Urinary bladder (tissue), 4 donors: Measurements from ENCODE around the gene FGF16. TPM values are rescaled to one million over a fixed set of nuclear protein-coding genes. Genes with fewer than 3 reads are reported as not detected.

Source experiments
- DNase-seq: peaks from one replicate; pipeline ENCODE4 v3.0.0-alpha.2; 2015; ENCODE audit errors: extremely low spot score
- H3K27ac ChIP-seq: one replicate; pipeline ENCODE4 v1.5.1; 2013; ENCODE audit warnings: low read depth, mild to moderate bottlenecking, moderate library complexity
- H3K36me3 ChIP-seq: one replicate; pipeline ENCODE4 v1.6.1; 2013; ENCODE audit warnings: mild to moderate bottlenecking, moderate library complexity; ENCODE audit not compliant: insufficient read depth
- H3K4me1 ChIP-seq: one replicate; pipeline ENCODE4 v1.6.1; 2013; ENCODE audit warnings: mild to moderate bottlenecking, moderate library complexity; ENCODE audit not compliant: insufficient read depth
- H3K4me3 ChIP-seq: one replicate; pipeline ENCODE4 v1.5.1; 2013; ENCODE audit warnings: low read depth, low read length
- WGBS: extraction: QIAGEN DNeasy Blood & Tissue Kit; methylation state at CpG from one replicate; pipeline ENCODE4 v1.1.7; 2013; 5-methylcytosine and 5-hydroxymethylcytosine counted together
- polyA plus RNA-seq: library from polyadenylated mRNA; stranded (reverse); fragments of 200-250 nt; gene quantifications from one replicate; pipeline ENCODE4 v1.2.3, GENCODE V29; 2013
- total RNA-seq: library from RNA; depleted of rRNA; stranded (reverse); fragments of >200 nt; gene quantifications from one replicate; pipeline ENCODE4 v1.2.3, GENCODE V29; 2014
- donor health status: healthy with polysubstance abuse.
- donor health status: healthy.

FGF16 gene
- total and polyA plus RNA-seq, 2 donors, result 0.42 to 0.69 TPM

DNA sequence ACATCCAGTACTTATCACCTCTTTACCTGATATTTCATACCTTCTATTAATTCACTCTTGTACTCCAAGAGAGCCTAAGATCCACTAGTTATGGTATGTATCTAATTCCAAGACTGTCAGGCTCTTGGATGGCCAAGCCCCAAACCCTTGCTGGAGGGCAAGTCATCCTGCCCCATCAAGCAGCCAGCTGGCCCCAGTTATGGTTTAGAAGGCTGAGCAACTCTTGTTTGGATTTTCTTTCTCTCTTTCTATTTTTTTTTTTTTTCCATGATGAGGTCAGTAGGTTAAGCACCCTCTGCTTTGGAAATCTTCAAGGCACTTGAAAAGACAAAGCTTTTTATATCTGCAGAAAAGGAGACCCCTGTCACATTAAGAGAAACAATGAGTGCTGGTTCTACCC is 10.9 kb upstream of the FGF16 start:
- Histone ChIP-seq H3K4me3 (no peak overlapping the region), H3K27ac (no peak overlapping the region), H3K36me3 (no peaks in the 10 kb centered on the region), H3K4me1 (no peaks in the 10 kb centered on the region)
- no peak for DNase-seq

DNA sequence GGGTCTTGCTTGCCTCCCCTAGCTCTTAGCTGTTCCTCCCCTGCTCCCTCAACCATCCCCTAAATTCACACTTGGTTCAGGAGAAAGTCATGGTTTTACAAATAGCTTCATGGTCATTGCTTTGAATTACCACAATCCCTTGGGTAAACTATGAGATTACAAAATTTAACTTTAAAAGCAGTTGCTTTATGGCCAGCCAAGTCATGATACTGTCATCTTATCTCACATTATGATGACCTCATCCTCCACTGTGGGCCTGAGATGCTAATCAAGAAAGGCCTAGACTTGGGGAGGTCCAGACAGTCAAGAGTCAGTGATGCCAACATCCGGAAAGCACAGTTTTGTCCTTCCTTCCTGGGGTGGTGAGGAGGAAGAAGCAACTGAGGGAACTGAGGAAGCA is 10.5 kb upstream of the FGF16 start:
- WGBS, result 82% methylated on average over 1 of the region's 1 CpG
- no peaks in the 10 kb centered on the region for H3K4me1 ChIP-seq
- DNase-seq, result no peak
- H3K36me3 ChIP-seq, result no peaks in the 10 kb centered on the region
- H3K4me3 ChIP-seq, result no peak overlapping the region
- H3K27ac ChIP-seq, result no peak overlapping the region

DNA sequence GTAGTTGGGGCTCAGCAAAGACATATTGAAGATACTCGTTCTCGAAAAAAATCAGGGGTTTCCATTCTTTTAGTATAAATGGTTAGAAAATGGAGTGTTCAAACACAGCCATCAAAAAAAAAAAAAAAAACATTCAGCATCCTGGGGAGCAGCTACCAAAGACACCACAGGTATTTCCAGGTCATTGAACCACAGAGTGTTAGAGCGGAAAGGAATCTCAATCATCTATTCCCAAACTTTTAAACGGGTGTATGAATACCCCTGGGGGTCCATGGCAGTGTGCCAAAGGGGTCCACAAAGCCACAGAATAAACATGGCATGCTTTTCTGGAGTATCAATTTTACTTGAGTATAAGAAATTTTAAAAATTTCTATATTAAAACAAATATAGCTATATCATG is 6.9 kb upstream of the FGF16 start:
- Histone ChIP-seq H3K4me1 (no peaks in the 10 kb centered on the region), H3K36me3 (no peaks in the 10 kb centered on the region), H3K27ac (no peak overlapping the region), H3K4me3 (no peak overlapping the region)
- DNase-seq, result no peak
- 51% methylated on average over 4 of the region's 4 CpGs for WGBS

DNA sequence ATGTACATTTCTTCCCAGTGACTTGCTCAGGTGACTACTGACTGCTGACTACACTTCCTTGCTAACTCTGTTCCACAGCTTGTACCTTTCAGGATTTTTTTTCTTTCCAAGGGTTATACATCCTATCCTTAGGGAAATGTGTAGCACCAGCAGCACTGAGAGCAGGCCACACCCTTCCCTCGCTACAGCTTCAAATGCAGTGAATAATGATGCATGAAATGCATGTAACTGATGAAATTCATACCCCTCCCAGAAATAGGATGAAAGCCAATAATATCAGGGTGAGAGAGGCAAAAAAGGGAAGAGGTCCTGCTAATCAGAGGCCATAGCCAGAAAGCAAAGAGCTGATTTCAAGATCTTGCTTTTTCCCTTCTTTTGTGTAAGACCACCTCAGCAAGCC is 6.2 kb upstream of the FGF16 start:
- 91% methylated on average over 1 of the region's 1 CpG for WGBS
- no peak for DNase-seq

DNA sequence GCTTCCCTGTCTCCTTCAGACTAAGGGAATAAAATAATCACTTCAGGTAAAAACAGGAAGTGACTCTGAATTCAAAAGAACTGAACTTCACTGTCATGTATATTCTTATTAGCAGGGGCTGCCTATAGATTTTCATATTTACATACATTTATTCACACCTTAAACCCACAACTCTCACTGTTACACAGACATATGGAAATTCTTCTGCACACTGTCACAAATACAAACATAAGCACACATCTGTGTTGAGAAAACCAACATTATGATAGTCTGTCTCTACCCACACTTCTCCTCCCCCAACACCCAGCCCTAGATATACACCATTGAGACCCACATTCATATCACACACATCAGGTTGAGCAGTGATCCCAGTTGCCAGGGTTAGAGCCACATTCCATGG is 5.7 kb upstream of the FGF16 start:
- DNase-seq, result no peak
- no peaks in the 10 kb centered on the region for H3K36me3 ChIP-seq
- H3K4me3 ChIP-seq, result no peak overlapping the region
- no peaks in the 10 kb centered on the region for H3K4me1 ChIP-seq
- no peak overlapping the region for H3K27ac ChIP-seq

More for the DNA sequence above, 6.2 kb upstream of the FGF16 start:
- Histone ChIP-seq H3K36me3 (no peaks in the 10 kb centered on the region), H3K27ac (no peak overlapping the region), H3K4me1 (no peaks in the 10 kb centered on the region), H3K4me3 (no peak overlapping the region)

DNA sequence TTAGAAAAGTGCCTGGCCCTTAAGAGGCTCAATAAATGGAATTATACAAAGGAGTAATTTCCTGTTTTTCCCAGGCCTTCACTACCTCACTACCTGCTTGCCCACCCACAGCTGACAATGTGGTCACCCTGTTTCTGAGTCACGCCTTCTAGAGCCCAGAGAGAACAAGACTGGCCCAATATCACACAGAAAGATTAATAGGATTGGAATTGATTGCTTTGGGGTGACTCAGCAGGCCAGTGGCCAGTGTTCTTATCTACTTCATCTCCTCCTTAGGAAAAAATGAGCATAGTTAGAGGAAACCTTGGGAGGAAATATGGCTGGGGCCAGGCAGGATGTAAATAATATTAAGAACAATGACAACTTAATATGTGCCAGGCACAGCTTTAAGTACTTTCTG is 4.5 kb upstream of the FGF16 start:
- DNase-seq, result no peak
- 64% methylated on average over 1 of the region's 1 CpG for WGBS

DNA sequence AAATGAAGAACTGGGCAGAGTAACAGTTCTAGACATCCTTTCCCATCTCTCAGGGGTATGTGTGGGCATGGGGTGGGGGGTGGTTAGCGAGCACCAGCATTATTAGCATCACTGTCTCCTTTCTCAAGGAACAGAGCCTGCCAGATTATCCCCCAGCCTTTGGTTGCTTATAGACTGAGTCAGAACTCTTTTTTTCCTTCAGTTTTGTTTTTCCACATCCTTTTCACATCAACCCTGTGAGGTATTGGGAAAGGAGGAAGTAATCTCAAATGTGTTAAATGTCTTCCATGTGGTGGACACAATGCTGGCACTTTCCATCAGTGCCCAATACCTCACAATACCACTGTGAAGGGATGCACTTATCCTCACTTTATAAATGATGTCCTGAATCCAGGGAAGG is 3.1 kb upstream of the FGF16 start:
- 81% methylated on average over 1 of the region's 1 CpG for WGBS
- no peak overlapping the region for H3K27ac ChIP-seq
- no peak for DNase-seq
- no peak overlapping the region for H3K4me3 ChIP-seq
- no peaks in the 10 kb centered on the region for H3K36me3 ChIP-seq
- no peaks in the 10 kb centered on the region for H3K4me1 ChIP-seq

More for the DNA sequence above, 4.5 kb upstream of the FGF16 start:
- H3K4me3 ChIP-seq, result no peak overlapping the region
- H3K36me3 ChIP-seq, result no peaks in the 10 kb centered on the region
- H3K27ac ChIP-seq, result no peak overlapping the region
- H3K4me1 ChIP-seq, result no peaks in the 10 kb centered on the region

DNA sequence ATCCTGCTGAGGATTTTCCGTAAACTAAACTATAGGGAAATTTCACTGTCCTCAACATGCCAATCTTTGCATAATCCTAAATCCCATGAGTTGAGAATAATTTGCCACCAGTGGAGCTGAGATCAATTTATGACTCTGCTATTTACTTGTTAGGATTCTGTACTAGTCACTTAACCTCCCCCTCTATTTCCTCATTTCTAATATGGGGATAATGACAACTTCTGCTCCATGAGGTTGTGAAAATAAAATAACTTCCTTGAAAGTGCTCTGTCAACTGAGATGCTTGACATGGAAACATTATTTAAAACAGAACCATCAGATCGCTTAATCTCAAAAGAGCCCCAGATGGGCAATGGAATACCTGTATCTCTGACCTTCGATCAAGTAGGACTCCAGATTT is 2.6 kb upstream of the FGF16 start:
- WGBS, result 65% methylated on average over 3 of the region's 3 CpGs
- DNase-seq, result no peak
- Histone ChIP-seq H3K4me1 (no peaks in the 10 kb centered on the region), H3K4me3 (no peak overlapping the region), H3K36me3 (no peaks in the 10 kb centered on the region), H3K27ac (no peak overlapping the region)

DNA sequence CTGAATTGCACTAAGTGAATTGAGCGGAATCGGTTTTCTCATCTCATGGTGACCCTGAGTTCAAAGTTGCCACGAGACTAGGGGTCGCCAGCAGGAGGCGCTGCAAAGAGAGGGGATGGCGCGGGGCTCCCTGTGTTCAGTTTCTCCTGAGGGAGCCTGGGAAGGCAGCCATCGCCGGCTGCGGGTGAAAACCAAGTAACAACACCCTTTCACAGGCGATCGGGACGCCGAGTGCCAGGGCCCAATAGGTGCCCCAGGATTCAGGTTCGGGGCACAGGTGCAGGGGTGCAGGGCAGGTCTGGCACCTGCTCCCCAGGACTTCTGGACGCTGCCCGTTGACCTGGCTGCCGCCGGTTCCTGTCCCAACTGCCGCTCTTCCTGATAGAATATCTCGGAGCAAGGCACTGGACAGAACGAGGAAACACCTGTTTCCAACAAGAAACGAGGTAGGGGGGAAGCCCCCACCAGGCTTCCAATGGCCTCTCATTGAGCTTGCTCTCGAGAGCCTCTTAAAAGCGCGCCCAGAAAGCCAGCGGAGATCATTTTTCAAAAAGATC is 1.1 kb upstream of the FGF16 start:
- no peaks in the 10 kb centered on the region for H3K36me3 ChIP-seq
- peak overlapping the region; percentile 4 for H3K4me3 ChIP-seq
- H3K27ac ChIP-seq, result no peak overlapping the region
- no peak for DNase-seq
- WGBS, result 5% methylated on average over 27 of the region's 27 CpGs
- no peaks in the 10 kb centered on the region for H3K4me1 ChIP-seq

DNA sequence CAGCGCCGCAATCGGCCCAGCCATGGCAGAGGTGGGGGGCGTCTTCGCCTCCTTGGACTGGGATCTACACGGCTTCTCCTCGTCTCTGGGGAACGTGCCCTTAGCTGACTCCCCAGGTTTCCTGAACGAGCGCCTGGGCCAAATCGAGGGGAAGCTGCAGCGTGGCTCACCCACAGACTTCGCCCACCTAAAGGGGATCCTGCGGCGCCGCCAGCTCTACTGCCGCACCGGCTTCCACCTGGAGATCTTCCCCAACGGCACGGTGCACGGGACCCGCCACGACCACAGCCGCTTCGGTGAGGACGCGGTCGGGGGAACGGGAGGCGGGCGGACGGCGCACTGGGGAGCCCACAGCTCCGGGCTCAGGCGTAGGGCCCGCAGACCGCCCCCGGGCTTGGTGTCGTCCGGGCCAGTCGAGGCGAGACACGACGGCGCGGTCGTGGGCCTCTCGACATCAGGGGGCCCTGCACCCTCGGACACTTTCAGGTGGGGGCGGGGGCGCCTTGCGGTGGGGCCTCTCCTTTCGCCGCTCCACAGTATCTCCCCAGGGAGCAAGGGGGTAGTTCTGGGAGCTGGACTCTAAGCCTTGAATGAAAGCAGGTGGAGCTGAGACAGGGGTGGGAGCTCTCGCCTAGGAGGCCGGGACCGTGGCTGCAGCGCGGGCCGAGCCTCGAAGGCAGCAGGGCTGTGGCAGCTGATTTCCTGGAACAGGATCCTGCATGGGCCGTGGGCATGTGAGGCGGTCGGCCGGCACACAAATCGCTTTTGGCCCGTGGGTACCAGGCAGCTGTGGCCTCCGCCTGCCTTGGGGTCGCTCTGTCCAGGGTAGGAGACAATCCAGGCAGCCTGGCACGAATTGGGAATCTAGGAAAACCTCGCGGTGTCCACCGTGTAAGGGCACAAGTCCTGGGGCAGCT is 722 bp downstream of the FGF16 start:
- WGBS, result 32% methylated on average over 73 of the region's 73 CpGs

DNA sequence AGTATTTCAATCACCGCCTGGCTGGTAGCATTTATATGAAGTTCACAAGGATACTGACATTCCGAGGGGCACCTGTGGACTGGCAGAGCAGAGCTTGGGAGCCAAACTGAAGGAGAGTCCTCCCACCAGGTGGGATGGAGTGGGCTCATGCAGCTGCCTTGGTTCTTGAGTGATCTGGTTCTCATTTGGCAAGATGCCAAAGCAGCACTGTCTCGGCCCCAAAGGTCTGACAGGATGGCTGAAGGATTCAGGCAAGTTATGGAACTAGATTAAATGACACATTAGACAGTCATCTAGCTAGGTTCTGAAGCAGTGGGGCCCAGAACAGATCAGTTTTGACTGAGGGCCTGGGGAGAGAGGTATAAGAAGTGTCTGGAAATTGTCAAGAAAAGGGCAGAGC is 3.2 kb downstream of the FGF16 start:
- DNase-seq, result no peak
- Histone ChIP-seq H3K4me3 (no peak overlapping the region), H3K4me1 (no peaks in the 10 kb centered on the region), H3K27ac (no peak overlapping the region), H3K36me3 (no peaks in the 10 kb centered on the region)
- WGBS, result 88% methylated on average over 3 of the region's 3 CpGs

More for the DNA sequence above, 722 bp downstream of the FGF16 start:
- Histone ChIP-seq H3K27ac (no peak overlapping the region), H3K4me3 (peak overlapping the region; percentile 23), H3K4me1 (no peaks in the 10 kb centered on the region), H3K36me3 (no peaks in the 10 kb centered on the region)
- no peak for DNase-seq

DNA sequence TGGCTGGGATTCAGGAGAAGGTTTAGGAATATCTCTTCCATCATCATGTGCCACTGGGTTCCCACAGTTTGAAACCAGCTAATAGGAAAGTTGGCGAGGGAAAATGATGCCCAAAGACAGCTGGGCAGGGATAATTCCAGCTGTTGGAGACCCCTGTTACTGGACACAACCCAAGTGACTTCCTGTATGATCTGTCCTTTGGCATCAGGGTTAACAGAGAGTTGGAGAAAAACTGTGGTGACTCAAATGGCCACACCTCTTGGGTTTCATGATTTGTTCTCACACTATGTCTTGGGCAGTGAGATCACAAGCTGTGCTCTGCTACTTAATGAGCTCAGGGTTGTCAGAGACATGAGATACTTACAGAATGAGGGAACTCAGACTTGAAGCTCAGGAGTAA is 3.8 kb downstream of the FGF16 start:
- Histone ChIP-seq H3K27ac (no peak overlapping the region), H3K4me3 (no peak overlapping the region), H3K36me3 (no peaks in the 10 kb centered on the region), H3K4me1 (no peaks in the 10 kb centered on the region)
- 81% methylated on average over 1 of the region's 1 CpG for WGBS
- DNase-seq, result no peak

DNA sequence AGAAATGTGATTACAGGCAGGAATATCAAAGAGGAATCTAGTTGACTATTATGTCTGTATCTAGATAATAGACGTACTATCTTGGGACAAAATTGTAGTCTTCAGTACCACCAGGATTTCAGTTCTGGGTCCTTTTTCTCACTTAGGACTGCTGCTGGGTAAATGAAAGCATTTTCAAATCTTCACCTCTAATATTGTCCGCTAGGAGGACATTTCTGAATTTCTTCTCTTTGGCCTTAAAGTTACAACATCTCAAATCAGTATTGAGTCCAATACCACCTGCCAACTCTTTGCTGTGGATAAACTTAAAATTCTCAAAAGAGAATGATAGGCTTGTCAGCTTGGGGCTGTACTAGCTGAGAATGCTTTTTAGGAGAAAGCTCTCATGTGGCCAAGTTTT is 6.0 kb downstream of the FGF16 start:
- 89% methylated on average over 2 of the region's 2 CpGs for WGBS

DNA sequence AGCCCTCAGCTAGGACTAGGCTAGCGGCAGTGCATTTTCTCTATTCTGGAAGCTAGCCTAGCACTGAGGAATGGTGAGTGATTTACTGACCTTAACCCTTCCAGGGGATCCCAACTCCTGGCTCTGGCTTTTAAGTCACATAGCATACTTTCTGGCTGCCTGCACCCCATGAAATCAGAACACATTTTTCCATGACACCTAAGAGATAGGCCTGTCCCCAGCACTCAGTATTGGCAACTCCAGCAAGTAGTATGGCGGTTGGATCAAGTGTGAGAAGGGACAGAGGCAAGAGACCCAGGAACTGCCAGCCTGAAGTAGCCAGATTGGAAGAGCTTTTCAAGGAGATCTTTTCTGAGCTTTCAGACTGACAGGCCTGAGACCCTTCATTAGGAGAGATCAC is 8.2 kb downstream of the FGF16 start:
- DNase-seq, result no peak
- Histone ChIP-seq H3K4me1 (no peaks in the 10 kb centered on the region), H3K4me3 (no peak overlapping the region)

More for the DNA sequence above, 6.0 kb downstream of the FGF16 start:
- Histone ChIP-seq H3K4me1 (no peaks in the 10 kb centered on the region), H3K4me3 (no peak overlapping the region), H3K36me3 (no peaks in the 10 kb centered on the region), H3K27ac (no peak overlapping the region)
- no peak for DNase-seq

More for the DNA sequence above, 8.2 kb downstream of the FGF16 start:
- Histone ChIP-seq H3K36me3 (no peaks in the 10 kb centered on the region), H3K27ac (no peak overlapping the region)
- 73% methylated on average over 2 of the region's 2 CpGs for WGBS
